OCI-LY7 (cell line): ENCODE measurements around the gene CMSS1.

Experiments used
- CTCF ChIP-seq: fragments of 200-600 bp; sonication (generic); conservative IDR thresholded peaks from 2 replicates; pipeline ENCODE4 v1.5.1; 2014; ENCODE audit warnings: mild to moderate bottlenecking, antibody characterized with exemption, low read length, moderate library complexity, mixed read lengths
- EZH2phosphoT487 ChIP-seq: fragments of 200-600 bp; sonication (generic); IDR thresholded peaks from 2 replicates; pipeline ENCODE4 v1.6.1; 2018; ENCODE audit warnings: low read depth, borderline replicate concordance, mild to moderate bottlenecking, mixed run types, antibody characterized with exemption, low read length, moderate library complexity, mixed read lengths

- no peak for TF ChIP-seq CTCF
- TF ChIP-seq EZH2phosphoT487: no peak
Measured at GRCh38 chr3:100063929-100064461, 246.3 kb downstream of the CMSS1 start.
